ENCODE results near the gene SHROOM3.
A peak's percentile ranks its signal among the peaks of the same experiment; 100 is the strongest.

SHROOM3 gene

DNA sequence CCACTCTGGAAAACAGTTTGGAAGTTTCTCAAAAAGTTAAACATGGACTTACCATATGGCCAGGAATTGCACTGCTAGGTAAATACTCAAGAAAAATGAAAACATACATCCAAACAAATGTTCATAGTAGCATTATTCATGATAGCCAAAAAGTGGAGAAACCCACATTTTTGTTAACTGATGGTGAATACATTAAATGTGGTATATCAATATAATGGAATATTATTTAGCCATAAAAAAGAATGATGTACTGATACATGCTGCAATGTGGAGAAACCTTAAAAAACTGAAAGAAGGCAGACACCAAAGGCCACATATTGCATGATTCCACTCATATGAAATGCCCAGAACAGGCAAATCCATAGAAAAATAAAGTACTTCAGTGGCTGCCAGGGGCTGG is 79.1 kb downstream of the SHROOM3 start:
- Mint-ChIP-seq H3K27ac (no peak overlapping the region), H3K9me3 (peaks cover 4% of the 10 kb centered on the region), H3K4me1 (peaks cover 30% of the 10 kb centered on the region), H3K27me3 (ENCODE audit: low read depth) (no peaks in the 10 kb centered on the region), H3K4me3 (no peak overlapping the region), H3K36me3 (ENCODE audit: low read depth) (peaks cover 8% of the 10 kb centered on the region)
- TF ChIP-seq, protein P1, sequence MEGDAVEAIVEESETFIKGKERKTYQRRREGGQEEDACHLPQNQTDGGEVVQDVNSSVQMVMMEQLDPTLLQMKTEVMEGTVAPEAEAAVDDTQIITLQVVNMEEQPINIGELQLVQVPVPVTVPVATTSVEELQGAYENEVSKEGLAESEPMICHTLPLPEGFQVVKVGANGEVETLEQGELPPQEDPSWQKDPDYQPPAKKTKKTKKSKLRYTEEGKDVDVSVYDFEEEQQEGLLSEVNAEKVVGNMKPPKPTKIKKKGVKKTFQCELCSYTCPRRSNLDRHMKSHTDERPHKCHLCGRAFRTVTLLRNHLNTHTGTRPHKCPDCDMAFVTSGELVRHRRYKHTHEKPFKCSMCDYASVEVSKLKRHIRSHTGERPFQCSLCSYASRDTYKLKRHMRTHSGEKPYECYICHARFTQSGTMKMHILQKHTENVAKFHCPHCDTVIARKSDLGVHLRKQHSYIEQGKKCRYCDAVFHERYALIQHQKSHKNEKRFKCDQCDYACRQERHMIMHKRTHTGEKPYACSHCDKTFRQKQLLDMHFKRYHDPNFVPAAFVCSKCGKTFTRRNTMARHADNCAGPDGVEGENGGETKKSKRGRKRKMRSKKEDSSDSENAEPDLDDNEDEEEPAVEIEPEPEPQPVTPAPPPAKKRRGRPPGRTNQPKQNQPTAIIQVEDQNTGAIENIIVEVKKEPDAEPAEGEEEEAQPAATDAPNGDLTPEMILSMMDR (IDR thresholded peaks at IDR 0.05; ENCODE audit: unreplicated experiment in 3 of 3), result no peak

DNA sequence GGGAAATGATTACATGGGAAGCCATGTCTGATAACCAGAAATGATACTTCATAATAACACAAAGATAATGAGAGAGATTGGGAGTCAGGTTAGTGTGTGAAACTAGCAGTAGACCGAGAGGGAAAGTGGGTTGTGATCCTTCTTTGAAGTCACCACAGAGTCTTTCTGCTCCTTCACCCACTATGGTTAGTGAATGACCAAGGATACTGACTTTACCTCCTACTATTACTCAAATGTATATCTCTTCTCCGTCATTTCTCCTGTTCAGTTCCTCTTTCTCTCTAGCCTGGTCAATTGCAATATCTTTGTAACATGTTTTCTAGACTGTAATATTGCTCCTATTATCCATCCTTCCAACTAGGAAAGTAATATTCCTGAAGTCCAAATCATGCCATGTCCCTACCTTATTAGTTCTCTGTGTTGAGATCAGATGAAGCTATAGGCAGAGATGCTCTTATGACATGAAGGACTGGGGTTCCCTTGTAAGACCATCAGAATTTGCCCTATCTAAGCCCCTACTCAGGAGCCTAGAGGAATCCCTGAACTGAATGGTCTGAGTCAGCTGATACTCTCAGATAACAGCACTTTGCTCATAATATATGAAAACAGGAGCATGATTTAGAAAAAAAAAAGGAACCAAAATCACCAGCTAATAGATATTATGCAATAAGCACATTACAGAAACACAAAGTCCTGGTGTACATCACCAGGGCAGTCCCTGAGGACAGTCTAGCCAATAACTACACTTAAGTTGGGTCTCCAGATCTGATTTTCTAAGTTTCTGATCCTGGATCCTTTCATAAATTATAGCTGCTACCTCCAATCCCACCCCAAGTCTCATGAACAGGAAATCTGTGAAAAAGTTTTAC is 81.2 kb downstream of the SHROOM3 start:
- Mint-ChIP-seq H3K27me3 (ENCODE audit: low read depth) (no peaks in the 10 kb centered on the region), H3K36me3 (ENCODE audit: low read depth) (peaks cover 8% of the 10 kb centered on the region), H3K27ac (no peak overlapping the region), H3K4me1 (peaks cover 30% of the 10 kb centered on the region), H3K4me3 (no peak overlapping the region), H3K9me3 (peaks cover 4% of the 10 kb centered on the region)
- TF ChIP-seq, protein P1 (IDR thresholded peaks at IDR 0.05; ENCODE audit: unreplicated experiment in 3 of 3), result no peak

DNA sequence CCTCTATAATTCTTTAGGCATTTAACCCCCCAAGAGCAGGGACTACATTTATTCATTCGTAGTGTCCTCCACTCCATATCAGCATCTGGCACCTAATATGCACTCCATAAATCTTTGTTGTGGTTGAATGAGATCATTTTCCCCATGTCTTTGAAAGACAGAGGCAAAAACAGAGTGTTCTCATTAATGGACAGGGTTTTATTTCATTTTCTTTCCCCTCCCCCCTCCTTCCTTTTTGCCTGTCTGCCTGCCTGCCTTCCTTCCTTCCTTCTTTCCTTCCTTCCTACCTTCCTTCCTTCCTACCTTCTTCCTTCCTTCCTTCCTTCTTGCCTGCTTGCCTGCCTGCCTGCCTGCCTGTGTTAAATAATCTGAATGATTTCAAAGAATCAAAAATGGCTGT is 83.2 kb downstream of the SHROOM3 start:
- Mint-ChIP-seq H3K4me3 (no peak overlapping the region), H3K36me3 (ENCODE audit: low read depth) (peaks cover 4% of the 10 kb centered on the region), H3K27ac (peak overlapping the region in 2 of 3 experiments; percentile 7 to 8), H3K9me3 (peaks cover 6% of the 10 kb centered on the region), H3K4me1 (peaks cover 11% of the 10 kb centered on the region), H3K27me3 (ENCODE audit: low read depth) (no peaks in the 10 kb centered on the region)
- TF ChIP-seq, protein P1 (IDR thresholded peaks at IDR 0.05; ENCODE audit: unreplicated experiment in 3 of 3), result no peak

DNA sequence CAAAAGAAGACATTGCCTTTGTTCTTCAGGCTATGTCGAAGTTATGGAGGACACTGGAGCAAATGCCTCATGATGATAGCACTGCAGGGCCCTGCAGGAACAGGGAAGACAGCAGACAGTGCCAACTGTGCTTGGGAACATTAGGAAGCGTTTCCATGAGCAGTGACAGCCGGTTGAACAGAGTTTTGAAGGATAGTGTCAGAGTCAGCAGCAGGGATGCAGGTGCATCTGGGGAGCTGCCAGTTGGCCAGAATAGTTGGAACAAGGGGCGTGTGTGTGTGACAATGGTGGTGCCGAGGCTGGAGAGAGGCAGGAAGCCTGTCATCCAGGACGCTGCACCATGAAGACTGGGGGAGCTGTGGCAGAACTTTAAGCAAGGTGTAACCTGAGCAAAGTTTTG is 88.6 kb downstream of the SHROOM3 start:
- TF ChIP-seq, protein P1 (IDR thresholded peaks at IDR 0.05; ENCODE audit: unreplicated experiment in 3 of 3), result no peak

DNA sequence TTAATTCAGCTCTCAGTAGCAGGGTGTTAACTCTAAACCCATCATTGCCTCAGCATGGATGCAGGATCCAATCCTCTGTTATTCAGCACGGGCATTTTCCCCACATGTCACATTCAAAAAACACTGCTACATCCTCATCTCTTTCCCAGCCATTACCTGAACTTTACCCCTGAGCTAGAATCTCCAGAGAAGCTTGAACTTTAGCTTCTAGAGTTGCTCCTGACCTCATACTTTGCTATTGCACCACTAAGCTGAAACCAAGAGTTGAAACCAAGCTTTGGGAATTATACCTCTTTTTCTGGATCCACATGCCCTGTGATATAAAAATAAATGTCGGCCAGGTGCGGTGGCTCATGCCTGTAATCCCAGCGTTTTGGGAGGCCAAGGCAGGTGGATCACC is 90.7 kb downstream of the SHROOM3 start:
- Mint-ChIP-seq H3K36me3 (ENCODE audit: low read depth) (no peaks in the 10 kb centered on the region), H3K4me1 (peaks cover 17% of the 10 kb centered on the region), H3K27ac (no peak overlapping the region), H3K27me3 (ENCODE audit: low read depth) (no peaks in the 10 kb centered on the region), H3K9me3 (peaks cover 8% of the 10 kb centered on the region), H3K4me3 (no peak overlapping the region)
- TF ChIP-seq, protein P1 (IDR thresholded peaks at IDR 0.05; ENCODE audit: unreplicated experiment in 3 of 3), result no peak

More for the DNA sequence above, 88.6 kb downstream of the SHROOM3 start:
- H3K4me1 Mint-ChIP-seq, result peaks cover 18% of the 10 kb centered on the region
- no peaks in the 10 kb centered on the region for H3K27me3 Mint-ChIP-seq (ENCODE audit: low read depth)
- H3K4me3 Mint-ChIP-seq, result no peak overlapping the region
- H3K9me3 Mint-ChIP-seq, result peaks cover 8% of the 10 kb centered on the region
- no peaks in the 10 kb centered on the region for H3K36me3 Mint-ChIP-seq (ENCODE audit: low read depth)
- H3K27ac Mint-ChIP-seq, result no peak overlapping the region

DNA sequence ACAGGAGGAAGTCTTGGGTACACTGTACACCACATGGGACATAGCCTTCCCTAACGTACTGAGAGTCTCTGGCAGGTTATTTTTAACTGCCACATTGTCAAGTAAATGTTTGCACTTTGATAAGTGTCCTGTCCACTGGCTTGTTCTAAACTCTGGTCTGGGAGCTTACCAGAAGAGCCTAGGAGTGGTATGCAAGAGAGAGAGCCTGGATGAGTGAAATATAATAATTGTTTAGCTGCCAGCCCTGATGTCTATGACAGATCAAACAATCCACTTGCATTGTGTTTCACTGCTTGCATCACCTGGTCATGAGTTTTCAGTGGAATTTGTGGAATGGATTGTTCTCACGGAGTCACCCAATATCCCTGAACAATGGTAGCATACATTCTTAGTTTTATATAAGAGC is 91.6 kb downstream of the SHROOM3 start:
- no peak overlapping the region for H3K27ac Mint-ChIP-seq
- peaks cover 17% of the 10 kb centered on the region for H3K4me1 Mint-ChIP-seq
- no peaks in the 10 kb centered on the region for H3K36me3 Mint-ChIP-seq (ENCODE audit: low read depth)
- no peaks in the 10 kb centered on the region for H3K27me3 Mint-ChIP-seq (ENCODE audit: low read depth)
- no peak overlapping the region for H3K4me3 Mint-ChIP-seq
- peaks cover 7% of the 10 kb centered on the region for H3K9me3 Mint-ChIP-seq
- TF ChIP-seq, protein P1 (IDR thresholded peaks at IDR 0.05; ENCODE audit: unreplicated experiment in 3 of 3), result no peak

Measured in nephron (organoid).